ENCODE results near the gene AKAP11. TPM values are rescaled to one million over a fixed set of nuclear protein-coding genes. Genes with fewer than 3 reads are reported as not detected.

The AKAP11 gene
- total RNA-seq, 2 experiments from 2014 or later, result 18.0 to 18.4 TPM

GRCh38 chr13:42279986-42280385, 8.0 kb downstream of the AKAP11 start:
- Histone ChIP-seq H3K4me1 (ENCODE audit: insufficient read depth, low read length) (peaks cover 17% of the 10 kb centered on the region), H3K4me3 (ENCODE audit: low read length) (no peak overlapping the region), H3K36me3 (ENCODE audit: insufficient read depth, low read length) (no peaks in the 10 kb centered on the region), H3K27ac (ENCODE audit: low read depth in 1 of 2, low read length in 2 of 2) (no peak overlapping the region), H3K27me3 (ENCODE audit: control insufficient read depth in 1 of 2, insufficient read depth in 2 of 2, low read length in 2 of 2) (no peaks in the 10 kb centered on the region), H3K9me3 (ENCODE audit: control insufficient read depth in 1 of 2, insufficient read depth in 1 of 2, low read length in 2 of 2) (no peaks in the 10 kb centered on the region)
- peaks cover 21% of the 10 kb centered on the region for H3K36me3 Mint-ChIP-seq (ENCODE audit: low read depth)
- no peak for TF ChIP-seq CTCF (IDR thresholded peaks at IDR 0.05)
- DNase-seq (no peak), ATAC-seq (ENCODE audit: poor library complexity) (no peak)
- CTCF ChIA-PET, result no interaction called here
- intact Hi-C loops (cut with DNase I, micrococcal nuclease), result loop anchor here (10.0 kb wide), 2 partner anchors 115 to 1265 kb away; partner anchors contain the start of gene ELF1 (in 1 of the 2)
- POLR2A ChIA-PET, result interaction anchor here (1.3 kb wide), 1 partner anchor 8 kb away, joined by 4 read pairs; the partner anchor contains the start of gene AKAP11
- peaks cover 39% of the 10 kb centered on the region for H3K4me1 Mint-ChIP-seq (ENCODE audit: low read depth)
- H3K27me3 Mint-ChIP-seq, result no peaks in the 10 kb centered on the region
- no peak overlapping the region for H3K4me3 Mint-ChIP-seq
- H3K9me3 Mint-ChIP-seq, result no peaks in the 10 kb centered on the region
- H3K27ac Mint-ChIP-seq, result no peak overlapping the region

- POLR2A ChIA-PET, result interaction anchor here (1.3 kb wide), 1 partner anchor 8 kb away, joined by 4 read pairs; the partner anchor contains the start of gene AKAP11
- H3K27me3 ChIP-seq (ENCODE audit: control insufficient read depth in 1 of 2, insufficient read depth in 2 of 2, low read length in 2 of 2), result no peaks in the 10 kb centered on the region
Observed at GRCh38 chr13:42280537-42280936, 8.6 kb downstream of the AKAP11 start.

DNA sequence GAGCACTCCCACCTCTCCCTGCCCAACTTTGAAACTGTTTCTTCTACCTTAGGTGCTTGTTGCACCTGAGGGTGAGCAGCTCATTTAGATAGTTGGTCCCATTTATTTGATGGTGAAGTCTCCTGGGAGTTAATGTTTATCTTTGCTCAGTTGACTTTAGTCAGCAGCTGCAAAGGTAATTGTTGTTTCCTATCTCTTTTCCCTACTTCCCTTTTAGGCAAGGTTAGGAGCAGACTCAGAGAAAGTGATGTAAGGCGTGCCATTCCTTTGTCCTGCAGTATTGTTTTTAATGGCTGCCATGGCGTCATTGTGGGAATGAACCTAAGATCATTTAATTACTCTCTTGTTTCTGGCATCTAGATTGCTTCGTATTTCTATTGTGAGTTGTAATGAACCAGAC, 11.6 kb downstream of the AKAP11 start:
- ATAC-seq (ENCODE audit: poor library complexity) (no peak), DNase-seq (no peak)
- no peak for TF ChIP-seq CTCF (IDR thresholded peaks at IDR 0.05)
- ChIA-PET POLR2A (no interaction called here), CTCF (no interaction called here)
- Mint-ChIP-seq H3K27me3 (no peaks in the 10 kb centered on the region), H3K9me3 (no peaks in the 10 kb centered on the region), H3K27ac (peak overlapping the region; percentile 23), H3K36me3 (ENCODE audit: low read depth) (peaks cover 42% of the 10 kb centered on the region), H3K4me3 (no peak overlapping the region), H3K4me1 (ENCODE audit: low read depth) (peaks cover 46% of the 10 kb centered on the region)
- H3K9me3 ChIP-seq (ENCODE audit: control insufficient read depth in 1 of 2, insufficient read depth in 1 of 2, low read length in 2 of 2), result no peaks in the 10 kb centered on the region
- no peak overlapping the region for H3K27ac ChIP-seq (ENCODE audit: low read depth in 1 of 2, low read length in 2 of 2)
- H3K27me3 ChIP-seq (ENCODE audit: control insufficient read depth in 1 of 2, insufficient read depth in 2 of 2, low read length in 2 of 2), result no peaks in the 10 kb centered on the region
- intact Hi-C loops (cut with DNase I, micrococcal nuclease), result no loop called here
- peaks cover 3% of the 10 kb centered on the region for H3K4me1 ChIP-seq (ENCODE audit: insufficient read depth, low read length)
- H3K36me3 ChIP-seq (ENCODE audit: insufficient read depth, low read length), result peaks cover 27% of the 10 kb centered on the region
- H3K4me3 ChIP-seq (ENCODE audit: low read length), result no peak overlapping the region

More at GRCh38 chr13:42280537-42280936, 8.6 kb downstream of the AKAP11 start:
- intact Hi-C loops (cut with DNase I, micrococcal nuclease), result no loop called here
- H3K36me3 Mint-ChIP-seq (ENCODE audit: low read depth), result peaks cover 26% of the 10 kb centered on the region
- Histone ChIP-seq H3K9me3 (ENCODE audit: control insufficient read depth in 1 of 2, insufficient read depth in 1 of 2, low read length in 2 of 2) (no peaks in the 10 kb centered on the region), H3K27ac (ENCODE audit: low read depth in 1 of 2, low read length in 2 of 2) (no peak overlapping the region), H3K4me3 (ENCODE audit: low read length) (no peak overlapping the region), H3K4me1 (ENCODE audit: insufficient read depth, low read length) (peaks cover 12% of the 10 kb centered on the region), H3K36me3 (ENCODE audit: insufficient read depth, low read length) (peaks cover 3% of the 10 kb centered on the region)
- no peak for TF ChIP-seq CTCF (IDR thresholded peaks at IDR 0.05)
- peaks cover 39% of the 10 kb centered on the region for H3K4me1 Mint-ChIP-seq (ENCODE audit: low read depth)
- no peak overlapping the region for H3K27ac Mint-ChIP-seq
- H3K4me3 Mint-ChIP-seq, result no peak overlapping the region
- DNase-seq, result no peak
- no peak for ATAC-seq (ENCODE audit: poor library complexity)
- CTCF ChIA-PET, result no interaction called here
- H3K9me3 Mint-ChIP-seq, result no peaks in the 10 kb centered on the region
- no peaks in the 10 kb centered on the region for H3K27me3 Mint-ChIP-seq

Data from CD4-positive, alpha-beta T cell (primary cell).